HEK293 (cell line): ENCODE data around the gene SLC27A2.

Source experiments
- KLF16 ChIP-seq: fragments of 450-650 bp; formaldehyde crosslinking; IDR thresholded peaks from 2 replicates; pipeline ENCODE4 v1.5.1; 2017; ENCODE audit warnings: missing biosample characterization, missing genetic modification characterization
- SCRT2 ChIP-seq: fragments of 450-650 bp; formaldehyde crosslinking; IDR thresholded peaks from 2 replicates; pipeline ENCODE4 v1.5.1; 2016; ENCODE audit warnings: missing biosample characterization, missing genetic modification characterization
- ZNF112 ChIP-seq: fragments of 450-650 bp; formaldehyde crosslinking; IDR thresholded peaks from 2 replicates; pipeline ENCODE4 v1.5.0; 2017; ENCODE audit warnings: missing biosample characterization, missing genetic modification characterization
- ZNF24 ChIP-seq: fragments of 450-650 bp; formaldehyde crosslinking; IDR thresholded peaks from 2 replicates; pipeline ENCODE4 v1.5.1; 2016; ENCODE audit warnings: missing biosample characterization, missing genetic modification characterization
- ZNF266 ChIP-seq: fragments of 450-650 bp; formaldehyde crosslinking; IDR thresholded peaks from 2 replicates; pipeline ENCODE4 v1.5.1; 2016; ENCODE audit warnings: missing biosample characterization, missing genetic modification characterization, low read depth
- ZNF670 ChIP-seq: fragments of 450-650 bp; formaldehyde crosslinking; IDR thresholded peaks from 2 replicates; pipeline ENCODE4 v1.5.1; 2016; ENCODE audit warnings: missing biosample characterization, missing genetic modification characterization, low read depth
- ZNF707 ChIP-seq: fragments of 450-650 bp; formaldehyde crosslinking; IDR thresholded peaks from 2 replicates; pipeline ENCODE4 v1.5.1; 2016; ENCODE audit warnings: missing biosample characterization, missing genetic modification characterization
- TF ChIP-seq, protein P1 (sequence below): fragments of 450-650 bp; formaldehyde crosslinking; IDR thresholded peaks from 2 replicates; pipeline ENCODE4 v1.5.1; 2016; ENCODE audit warnings: missing biosample characterization, missing genetic modification characterization
- TF ChIP-seq, protein P2 (sequence below): fragments of 450-650 bp; formaldehyde crosslinking; IDR thresholded peaks from 2 replicates; pipeline ENCODE4 v1.5.1; 2016; ENCODE audit warnings: missing biosample characterization, missing genetic modification characterization
- TF ChIP-seq, protein P3 (sequence below): fragments of 450-650 bp; formaldehyde crosslinking; IDR thresholded peaks from 2 replicates; pipeline ENCODE4 v1.5.1; 2016; ENCODE audit warnings: missing biosample characterization, missing genetic modification characterization
- TF ChIP-seq, protein P4 (sequence below): fragments of 450-650 bp; formaldehyde crosslinking; IDR thresholded peaks from 2 replicates; pipeline ENCODE4 v1.5.1; 2017; ENCODE audit warnings: missing biosample characterization, missing genetic modification characterization
- TF ChIP-seq, protein P5 (sequence below): IDR thresholded peaks from 2 replicates; pipeline ENCODE4 v1.6.1; 2011; ENCODE audit warnings: mild to moderate bottlenecking, low read depth, low read length, borderline replicate concordance

DNA sequence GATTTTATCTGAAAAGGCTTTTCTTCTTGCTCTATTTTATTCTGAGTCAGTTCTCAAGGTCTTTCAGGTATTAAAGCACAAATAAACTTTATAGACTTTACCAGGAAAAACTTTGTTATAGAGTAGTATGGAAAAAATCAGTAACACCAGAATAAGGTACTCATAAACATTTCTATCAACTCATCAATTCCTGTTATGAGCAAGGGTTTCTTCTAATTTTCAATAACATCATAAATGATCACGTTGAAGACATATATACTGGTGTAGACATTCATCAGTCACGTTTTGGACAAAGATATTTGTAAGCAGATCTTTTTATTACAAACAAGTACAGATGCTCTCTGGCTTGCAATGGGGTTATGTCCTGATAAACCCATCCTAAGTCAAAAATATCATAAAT is 93.1 kb downstream of the SLC27A2 start:
- TF ChIP-seq, protein P1, sequence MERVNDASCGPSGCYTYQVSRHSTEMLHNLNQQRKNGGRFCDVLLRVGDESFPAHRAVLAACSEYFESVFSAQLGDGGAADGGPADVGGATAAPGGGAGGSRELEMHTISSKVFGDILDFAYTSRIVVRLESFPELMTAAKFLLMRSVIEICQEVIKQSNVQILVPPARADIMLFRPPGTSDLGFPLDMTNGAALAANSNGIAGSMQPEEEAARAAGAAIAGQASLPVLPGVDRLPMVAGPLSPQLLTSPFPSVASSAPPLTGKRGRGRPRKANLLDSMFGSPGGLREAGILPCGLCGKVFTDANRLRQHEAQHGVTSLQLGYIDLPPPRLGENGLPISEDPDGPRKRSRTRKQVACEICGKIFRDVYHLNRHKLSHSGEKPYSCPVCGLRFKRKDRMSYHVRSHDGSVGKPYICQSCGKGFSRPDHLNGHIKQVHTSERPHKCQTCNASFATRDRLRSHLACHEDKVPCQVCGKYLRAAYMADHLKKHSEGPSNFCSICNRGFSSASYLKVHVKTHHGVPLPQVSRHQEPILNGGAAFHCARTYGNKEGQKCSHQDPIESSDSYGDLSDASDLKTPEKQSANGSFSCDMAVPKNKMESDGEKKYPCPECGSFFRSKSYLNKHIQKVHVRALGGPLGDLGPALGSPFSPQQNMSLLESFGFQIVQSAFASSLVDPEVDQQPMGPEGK = no peak
- TF ChIP-seq, protein P2, sequence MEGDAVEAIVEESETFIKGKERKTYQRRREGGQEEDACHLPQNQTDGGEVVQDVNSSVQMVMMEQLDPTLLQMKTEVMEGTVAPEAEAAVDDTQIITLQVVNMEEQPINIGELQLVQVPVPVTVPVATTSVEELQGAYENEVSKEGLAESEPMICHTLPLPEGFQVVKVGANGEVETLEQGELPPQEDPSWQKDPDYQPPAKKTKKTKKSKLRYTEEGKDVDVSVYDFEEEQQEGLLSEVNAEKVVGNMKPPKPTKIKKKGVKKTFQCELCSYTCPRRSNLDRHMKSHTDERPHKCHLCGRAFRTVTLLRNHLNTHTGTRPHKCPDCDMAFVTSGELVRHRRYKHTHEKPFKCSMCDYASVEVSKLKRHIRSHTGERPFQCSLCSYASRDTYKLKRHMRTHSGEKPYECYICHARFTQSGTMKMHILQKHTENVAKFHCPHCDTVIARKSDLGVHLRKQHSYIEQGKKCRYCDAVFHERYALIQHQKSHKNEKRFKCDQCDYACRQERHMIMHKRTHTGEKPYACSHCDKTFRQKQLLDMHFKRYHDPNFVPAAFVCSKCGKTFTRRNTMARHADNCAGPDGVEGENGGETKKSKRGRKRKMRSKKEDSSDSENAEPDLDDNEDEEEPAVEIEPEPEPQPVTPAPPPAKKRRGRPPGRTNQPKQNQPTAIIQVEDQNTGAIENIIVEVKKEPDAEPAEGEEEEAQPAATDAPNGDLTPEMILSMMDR (tag by site-specific recombination) = no peak
- no peak for TF ChIP-seq ZNF670 (tag by site-specific recombination)
- TF ChIP-seq ZNF24 (tag by site-specific recombination) = no peak
- TF ChIP-seq, protein P3, sequence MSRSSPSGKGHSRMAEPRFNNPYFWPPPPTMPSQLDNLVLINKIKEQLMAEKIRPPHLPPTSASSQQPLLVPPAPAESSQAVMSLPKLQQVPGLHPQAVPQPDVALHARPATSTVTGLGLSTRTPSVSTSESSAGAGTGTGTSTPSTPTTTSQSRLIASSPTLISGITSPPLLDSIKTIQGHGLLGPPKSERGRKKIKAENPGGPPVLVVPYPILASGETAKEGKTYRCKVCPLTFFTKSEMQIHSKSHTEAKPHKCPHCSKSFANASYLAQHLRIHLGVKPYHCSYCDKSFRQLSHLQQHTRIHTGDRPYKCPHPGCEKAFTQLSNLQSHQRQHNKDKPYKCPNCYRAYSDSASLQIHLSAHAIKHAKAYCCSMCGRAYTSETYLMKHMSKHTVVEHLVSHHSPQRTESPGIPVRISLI = no peak
- TF ChIP-seq ZNF266 (tag by site-specific recombination) = no peak
- TF ChIP-seq ZNF112 (tag by site-specific recombination) = no peak
- no peak for TF ChIP-seq SCRT2
- TF ChIP-seq, protein P4, sequence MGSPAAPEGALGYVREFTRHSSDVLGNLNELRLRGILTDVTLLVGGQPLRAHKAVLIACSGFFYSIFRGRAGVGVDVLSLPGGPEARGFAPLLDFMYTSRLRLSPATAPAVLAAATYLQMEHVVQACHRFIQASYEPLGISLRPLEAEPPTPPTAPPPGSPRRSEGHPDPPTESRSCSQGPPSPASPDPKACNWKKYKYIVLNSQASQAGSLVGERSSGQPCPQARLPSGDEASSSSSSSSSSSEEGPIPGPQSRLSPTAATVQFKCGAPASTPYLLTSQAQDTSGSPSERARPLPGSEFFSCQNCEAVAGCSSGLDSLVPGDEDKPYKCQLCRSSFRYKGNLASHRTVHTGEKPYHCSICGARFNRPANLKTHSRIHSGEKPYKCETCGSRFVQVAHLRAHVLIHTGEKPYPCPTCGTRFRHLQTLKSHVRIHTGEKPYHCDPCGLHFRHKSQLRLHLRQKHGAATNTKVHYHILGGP (tag by site-specific recombination) = no peak
- TF ChIP-seq, protein P5, sequence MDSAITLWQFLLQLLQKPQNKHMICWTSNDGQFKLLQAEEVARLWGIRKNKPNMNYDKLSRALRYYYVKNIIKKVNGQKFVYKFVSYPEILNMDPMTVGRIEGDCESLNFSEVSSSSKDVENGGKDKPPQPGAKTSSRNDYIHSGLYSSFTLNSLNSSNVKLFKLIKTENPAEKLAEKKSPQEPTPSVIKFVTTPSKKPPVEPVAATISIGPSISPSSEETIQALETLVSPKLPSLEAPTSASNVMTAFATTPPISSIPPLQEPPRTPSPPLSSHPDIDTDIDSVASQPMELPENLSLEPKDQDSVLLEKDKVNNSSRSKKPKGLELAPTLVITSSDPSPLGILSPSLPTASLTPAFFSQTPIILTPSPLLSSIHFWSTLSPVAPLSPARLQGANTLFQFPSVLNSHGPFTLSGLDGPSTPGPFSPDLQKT = no peak
- TF ChIP-seq ZNF707 (tag by site-specific recombination) = no peak
- TF ChIP-seq KLF16 (tag by site-specific recombination) = no peak
